ENCODE measurements around the gene LRRC7.

The LRRC7 gene

DNA sequence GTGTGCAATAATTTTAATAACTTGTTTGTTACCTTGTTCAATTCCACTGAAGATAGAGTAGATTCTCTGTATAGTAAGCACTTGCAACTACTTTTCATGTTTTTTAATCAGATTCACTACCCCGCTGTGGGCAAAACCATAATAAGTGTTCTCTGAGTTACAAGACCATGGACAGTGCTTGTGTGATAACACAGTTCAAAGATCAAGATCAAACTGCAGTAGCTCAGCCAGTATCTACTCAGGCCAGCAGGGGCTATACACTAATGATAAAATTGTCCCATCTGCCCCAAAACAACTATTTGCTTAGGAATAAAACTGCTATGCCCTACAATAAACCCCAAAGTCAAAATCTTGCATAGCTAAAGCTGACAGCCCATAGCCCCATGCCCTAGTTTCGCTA, 129.6 kb downstream of the LRRC7 start:
- Histone ChIP-seq H3K36me3 (ENCODE audit: insufficient read depth, low read length) (no peaks in the 10 kb centered on the region), H3K79me2 (ENCODE audit: insufficient read depth, low read length) (no peaks in the 10 kb centered on the region), H3K9ac (ENCODE audit: low read depth, low read length, poor library complexity, severe bottlenecking) (no peak overlapping the region), H3K9me3 (ENCODE audit: insufficient read depth, low read depth, low read length) (no peaks in the 10 kb centered on the region), H3K4me2 (ENCODE audit: low read depth, low read length, poor library complexity, severe bottlenecking) (no peak overlapping the region), H3K4me3 (ENCODE audit: low read length, poor library complexity, severe bottlenecking) (no peak overlapping the region), H3K27me3 (ENCODE audit: insufficient read depth, low read length, poor library complexity, severe bottlenecking) (no peaks in the 10 kb centered on the region), H3K9me2 (replicated peaks; ENCODE audit: low read depth, low read length) (no peaks in the 10 kb centered on the region), H3K4me1 (ENCODE audit: insufficient read depth, low read length, poor library complexity, severe bottlenecking) (no peaks in the 10 kb centered on the region), H4K20me1 (ENCODE audit: insufficient read depth, low read length, poor library complexity, severe bottlenecking) (no peaks in the 10 kb centered on the region), H3F3A (ENCODE audit: low read depth) (no peaks in the 10 kb centered on the region), H2AFZ (ENCODE audit: low read length) (no peak overlapping the region)
- TF ChIP-seq, protein P1, sequence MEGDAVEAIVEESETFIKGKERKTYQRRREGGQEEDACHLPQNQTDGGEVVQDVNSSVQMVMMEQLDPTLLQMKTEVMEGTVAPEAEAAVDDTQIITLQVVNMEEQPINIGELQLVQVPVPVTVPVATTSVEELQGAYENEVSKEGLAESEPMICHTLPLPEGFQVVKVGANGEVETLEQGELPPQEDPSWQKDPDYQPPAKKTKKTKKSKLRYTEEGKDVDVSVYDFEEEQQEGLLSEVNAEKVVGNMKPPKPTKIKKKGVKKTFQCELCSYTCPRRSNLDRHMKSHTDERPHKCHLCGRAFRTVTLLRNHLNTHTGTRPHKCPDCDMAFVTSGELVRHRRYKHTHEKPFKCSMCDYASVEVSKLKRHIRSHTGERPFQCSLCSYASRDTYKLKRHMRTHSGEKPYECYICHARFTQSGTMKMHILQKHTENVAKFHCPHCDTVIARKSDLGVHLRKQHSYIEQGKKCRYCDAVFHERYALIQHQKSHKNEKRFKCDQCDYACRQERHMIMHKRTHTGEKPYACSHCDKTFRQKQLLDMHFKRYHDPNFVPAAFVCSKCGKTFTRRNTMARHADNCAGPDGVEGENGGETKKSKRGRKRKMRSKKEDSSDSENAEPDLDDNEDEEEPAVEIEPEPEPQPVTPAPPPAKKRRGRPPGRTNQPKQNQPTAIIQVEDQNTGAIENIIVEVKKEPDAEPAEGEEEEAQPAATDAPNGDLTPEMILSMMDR (conservative IDR thresholded peaks at IDR 0.05; ENCODE audit: low read length) = no peak
- no peak for TF ChIP-seq EZH2phosphoT487 (IDR thresholded peaks at IDR 0.05; ENCODE audit: borderline replicate concordance)

DNA sequence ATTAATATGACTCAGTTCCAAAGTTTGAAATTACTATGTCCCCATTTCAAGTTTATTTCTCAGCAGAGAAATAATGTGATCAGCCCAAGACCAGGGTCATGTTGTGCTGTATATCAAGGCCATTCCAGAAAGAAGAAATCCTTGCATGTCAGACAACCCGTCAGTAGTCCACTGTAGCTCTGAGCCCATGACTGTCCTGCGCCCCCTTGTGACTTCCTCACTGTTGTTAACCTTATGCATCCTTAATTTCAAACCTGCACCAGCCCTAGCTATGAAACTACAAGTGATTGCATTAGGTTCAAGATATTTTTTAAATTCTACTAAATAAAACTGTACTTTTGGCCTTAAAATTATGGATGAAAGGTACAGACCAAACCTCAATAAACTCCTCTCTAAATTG, 133.0 kb downstream of the LRRC7 start:
- H3K36me3 ChIP-seq (ENCODE audit: insufficient read depth, low read length) = no peaks in the 10 kb centered on the region
- no peaks in the 10 kb centered on the region for H3K79me2 ChIP-seq (ENCODE audit: insufficient read depth, low read length)
- no peaks in the 10 kb centered on the region for H3K4me1 ChIP-seq (ENCODE audit: insufficient read depth, low read length, poor library complexity, severe bottlenecking)
- no peaks in the 10 kb centered on the region for H3K9me2 ChIP-seq (replicated peaks; ENCODE audit: low read depth, low read length)
- H3K4me3 ChIP-seq (ENCODE audit: low read length, poor library complexity, severe bottlenecking) = no peak overlapping the region
- no peak overlapping the region for H2AFZ ChIP-seq (ENCODE audit: low read length)
- no peak overlapping the region for H3K9ac ChIP-seq (ENCODE audit: low read depth, low read length, poor library complexity, severe bottlenecking)
- no peaks in the 10 kb centered on the region for H3K9me3 ChIP-seq (ENCODE audit: insufficient read depth, low read depth, low read length)
- H3K27me3 ChIP-seq (ENCODE audit: insufficient read depth, low read length, poor library complexity, severe bottlenecking) = no peaks in the 10 kb centered on the region
- TF ChIP-seq EZH2phosphoT487 (IDR thresholded peaks at IDR 0.05; ENCODE audit: borderline replicate concordance) = no peak
- TF ChIP-seq, protein P1 (conservative IDR thresholded peaks at IDR 0.05; ENCODE audit: low read length) = peak; percentile 58
- no peak overlapping the region for H3K4me2 ChIP-seq (ENCODE audit: low read depth, low read length, poor library complexity, severe bottlenecking)
- H4K20me1 ChIP-seq (ENCODE audit: insufficient read depth, low read length, poor library complexity, severe bottlenecking) = no peaks in the 10 kb centered on the region
- no peaks in the 10 kb centered on the region for H3F3A ChIP-seq (ENCODE audit: low read depth)

DNA sequence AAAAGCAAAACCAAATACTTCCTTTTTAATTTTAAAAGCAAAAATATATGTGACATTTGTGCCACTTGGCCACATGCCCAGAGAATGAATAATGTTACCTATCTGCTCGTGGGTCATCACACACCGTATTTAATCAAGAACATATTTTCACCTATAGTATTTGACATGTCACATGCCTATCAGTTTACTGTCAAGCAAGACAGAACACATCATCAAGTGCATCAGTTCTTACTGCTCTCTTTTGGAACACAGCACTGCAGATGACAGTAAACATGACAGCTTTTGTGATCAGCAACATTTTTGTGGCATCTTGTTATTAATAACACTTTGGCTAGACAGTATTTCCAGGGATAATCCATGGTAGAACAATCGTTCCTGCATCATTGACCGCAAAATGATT, 134.4 kb downstream of the LRRC7 start:
- Histone ChIP-seq H3K9me2 (replicated peaks; ENCODE audit: low read depth, low read length) (no peaks in the 10 kb centered on the region), H3K4me1 (ENCODE audit: insufficient read depth, low read length, poor library complexity, severe bottlenecking) (no peaks in the 10 kb centered on the region), H3K79me2 (ENCODE audit: insufficient read depth, low read length) (no peaks in the 10 kb centered on the region), H3K4me2 (ENCODE audit: low read depth, low read length, poor library complexity, severe bottlenecking) (no peak overlapping the region), H2AFZ (ENCODE audit: low read length) (no peak overlapping the region), H3F3A (ENCODE audit: low read depth) (no peaks in the 10 kb centered on the region), H3K9ac (ENCODE audit: low read depth, low read length, poor library complexity, severe bottlenecking) (no peak overlapping the region), H3K4me3 (ENCODE audit: low read length, poor library complexity, severe bottlenecking) (no peak overlapping the region), H3K36me3 (ENCODE audit: insufficient read depth, low read length) (no peaks in the 10 kb centered on the region), H4K20me1 (ENCODE audit: insufficient read depth, low read length, poor library complexity, severe bottlenecking) (no peaks in the 10 kb centered on the region), H3K27me3 (ENCODE audit: insufficient read depth, low read length, poor library complexity, severe bottlenecking) (no peaks in the 10 kb centered on the region), H3K9me3 (ENCODE audit: insufficient read depth, low read depth, low read length) (no peaks in the 10 kb centered on the region)
- TF ChIP-seq EZH2phosphoT487 (IDR thresholded peaks at IDR 0.05; ENCODE audit: borderline replicate concordance) = no peak
- TF ChIP-seq, protein P1 (conservative IDR thresholded peaks at IDR 0.05; ENCODE audit: low read length) = no peak
